ENCODE measurements around the gene P4HB.
A peak's percentile ranks its signal among the peaks of the same experiment; 100 is the strongest.

Gene P4HB

DNA sequence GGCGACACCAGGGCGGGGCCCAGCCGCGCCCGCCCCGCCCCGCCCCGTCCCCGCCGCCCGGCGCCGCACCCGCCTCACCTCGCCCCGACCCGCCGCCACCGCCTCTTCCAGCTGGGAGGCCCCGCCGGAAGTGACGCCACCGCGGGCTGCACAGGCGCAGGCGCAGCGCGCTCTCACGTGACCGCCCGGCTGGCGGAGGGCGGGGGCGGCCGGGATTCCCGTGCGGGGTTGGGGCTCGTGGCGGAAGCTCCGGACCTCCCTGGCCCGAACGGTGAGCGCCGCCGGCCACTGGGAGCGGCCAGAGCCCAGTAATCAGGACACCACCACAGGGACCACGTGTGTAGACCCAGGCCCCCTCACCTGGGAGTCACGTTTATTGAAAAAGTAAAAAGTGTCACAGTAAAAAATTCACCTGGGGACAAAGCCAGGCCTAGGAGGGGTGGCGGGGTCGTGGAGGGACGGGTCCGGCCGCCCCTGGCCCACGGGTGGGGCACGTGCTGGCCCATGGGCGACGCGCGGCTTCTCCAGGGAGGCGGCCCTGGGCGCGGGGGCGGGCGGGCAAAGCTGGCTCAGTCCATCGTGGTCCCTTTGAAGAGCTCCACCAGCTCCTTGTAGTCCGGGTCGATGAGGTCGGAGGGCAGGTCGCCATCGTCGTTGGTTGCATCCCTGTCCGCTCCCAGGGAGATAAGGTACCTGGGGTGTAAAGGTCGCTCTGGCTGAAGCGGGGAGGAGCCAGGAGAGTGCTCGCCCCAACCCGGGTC is 27.0 kb downstream of the P4HB start, which contains the start of gene MCRIP1:
TSS of gene MCRIP1 (minus strand) at position 132 of the 761 bp plus-strand sequence. CDS start 8,785 bp downstream, outside the sequence.
- DNase-seq = peak in 57 of 58 donors; percentile 13 to 93 (median 83)

GRCh38 chr17:81832608-81833159 is 27.7 kb downstream of the P4HB start:
- DNase-seq = peak in 9 of 58 donors; percentile 9 to 69 (median 30)

- DNase-seq = peak in 15 of 58 donors; percentile 6 to 26 (median 11)
These were observed 28.3 kb downstream of the P4HB start for GRCh38 chr17:81831957-81832607.

DNA sequence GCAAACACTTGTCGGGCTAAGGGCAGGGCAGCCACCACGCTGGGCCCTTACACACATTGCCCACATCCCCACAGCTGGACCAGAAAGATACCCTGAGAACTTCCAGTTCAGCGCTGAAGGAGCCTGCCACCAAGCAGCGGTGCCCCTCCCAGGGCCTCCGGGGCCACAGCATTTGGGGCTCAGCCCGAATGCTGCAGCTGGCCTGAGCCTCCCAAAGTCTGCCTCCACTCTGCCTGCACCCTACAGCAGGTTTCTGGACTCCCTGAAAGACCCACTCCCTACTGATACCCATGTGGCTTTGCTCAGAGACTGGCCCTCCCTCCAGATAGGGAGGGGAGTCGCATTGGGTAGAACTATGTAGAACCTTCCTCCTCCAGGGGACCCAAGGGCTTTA is 28.8 kb downstream of the P4HB start:
- DNase-seq = no peak

GRCh38 chr17:81829858-81830257 is 30.5 kb downstream of the P4HB start:
- no peak for DNase-seq

DNA sequence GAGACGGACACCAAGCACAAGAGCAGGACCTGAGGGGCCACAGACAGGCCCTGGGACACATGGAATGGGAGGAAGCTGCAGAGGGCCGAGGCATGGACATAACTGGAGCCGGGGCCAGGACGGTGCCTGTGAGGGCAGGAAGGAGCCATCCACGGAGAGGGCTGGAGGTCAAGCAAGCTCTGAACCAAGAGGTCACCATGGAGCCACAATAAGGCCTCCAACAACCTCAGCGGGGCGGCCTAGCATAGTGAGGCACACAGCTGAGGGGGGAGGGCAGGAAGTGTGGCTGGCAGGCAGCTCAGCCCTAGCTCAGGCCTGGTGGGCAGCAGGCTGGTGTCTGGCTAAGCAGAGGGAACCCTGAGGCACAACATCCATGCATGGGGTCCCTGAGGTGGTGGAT is 31.7 kb downstream of the P4HB start:
- DNase-seq = no peak

DNA sequence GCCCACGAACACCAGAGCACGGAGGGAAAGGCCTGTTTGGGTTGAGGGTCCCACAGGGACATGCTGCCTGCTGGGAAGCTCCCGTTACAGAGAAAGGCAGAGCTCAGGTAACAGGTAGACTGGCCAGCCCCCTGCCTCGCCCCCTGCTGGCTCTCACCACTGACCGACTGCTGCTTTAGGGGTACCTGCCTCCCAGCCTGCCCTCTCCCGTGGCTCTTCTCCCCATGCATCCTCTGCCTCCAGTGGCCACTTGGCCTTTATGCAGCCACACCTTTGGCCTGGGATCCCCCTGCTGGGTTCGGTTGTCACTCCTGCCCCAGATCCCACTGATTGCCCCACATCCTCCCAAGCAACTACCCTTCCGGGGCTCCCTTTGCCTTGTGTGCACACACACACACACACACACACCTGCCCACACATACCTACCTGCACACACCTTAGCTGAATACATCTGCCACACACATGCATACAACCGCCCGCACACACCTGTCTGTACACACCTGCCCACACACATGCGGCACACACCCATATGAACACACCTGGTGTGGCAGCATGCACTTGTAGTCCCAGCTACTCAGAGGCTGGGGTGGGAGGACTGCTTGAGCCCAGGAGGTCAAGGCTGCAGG is 34.4 kb downstream of the P4HB start:
- no peak for DNase-seq

GRCh38 chr17:81824595-81824994 is 35.7 kb downstream of the P4HB start:
- DNase-seq = no peak

- no peak for DNase-seq
These were observed 36.4 kb downstream of the P4HB start for GRCh38 chr17:81823820-81824550.

DNA sequence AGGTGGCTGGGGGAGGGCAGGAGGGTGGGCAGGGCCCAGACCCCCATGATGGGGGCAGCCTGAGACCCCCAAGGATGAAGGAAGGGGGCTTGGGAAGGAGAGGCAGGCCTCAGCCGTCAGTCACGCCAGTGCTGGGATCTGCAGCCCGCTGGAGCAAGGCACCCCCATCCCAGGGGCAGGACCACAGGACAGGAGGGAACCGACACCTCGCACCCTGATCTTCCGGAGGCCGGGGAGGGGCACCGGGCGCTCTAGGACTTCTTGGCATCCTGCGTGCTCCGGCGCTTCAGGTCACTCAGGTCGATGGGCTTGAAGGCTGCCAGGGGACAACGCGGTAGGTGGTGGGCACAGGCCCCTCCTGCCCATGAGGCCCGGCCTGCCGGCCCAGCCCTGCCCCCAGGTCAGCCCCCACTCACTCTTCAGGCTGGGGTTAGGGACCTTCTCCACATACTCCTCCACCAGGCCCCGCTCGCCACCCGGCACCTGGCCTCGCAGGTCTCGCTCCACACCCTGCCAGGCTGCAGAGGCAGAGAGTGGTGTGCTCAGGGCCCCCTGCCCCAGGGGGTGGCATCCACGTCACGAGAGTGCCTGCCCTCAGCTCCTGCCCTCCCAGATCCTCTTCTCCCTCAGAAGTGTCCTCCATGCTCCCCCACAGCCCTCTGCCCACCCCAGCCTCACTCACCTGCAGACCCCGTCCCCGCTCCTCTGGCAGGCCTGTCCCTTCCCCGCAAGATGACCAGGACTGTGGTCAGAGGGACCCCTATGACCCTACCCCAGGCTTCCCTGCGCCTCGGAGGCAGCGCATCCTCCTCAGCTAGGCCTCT is 37.1 kb downstream of the P4HB start:
- no peak for DNase-seq

- no peak for DNase-seq
These were observed 38.1 kb downstream of the P4HB start for GRCh38 chr17:81822312-81822637.

GRCh38 chr17:81821603-81822311 is 38.6 kb downstream of the P4HB start:
- DNase-seq = peak in 45 of 58 donors; percentile 2 to 83 (median 33)

- DNase-seq = no peak
These were observed 39.2 kb downstream of the P4HB start for GRCh38 chr17:81821147-81821546.

DNA sequence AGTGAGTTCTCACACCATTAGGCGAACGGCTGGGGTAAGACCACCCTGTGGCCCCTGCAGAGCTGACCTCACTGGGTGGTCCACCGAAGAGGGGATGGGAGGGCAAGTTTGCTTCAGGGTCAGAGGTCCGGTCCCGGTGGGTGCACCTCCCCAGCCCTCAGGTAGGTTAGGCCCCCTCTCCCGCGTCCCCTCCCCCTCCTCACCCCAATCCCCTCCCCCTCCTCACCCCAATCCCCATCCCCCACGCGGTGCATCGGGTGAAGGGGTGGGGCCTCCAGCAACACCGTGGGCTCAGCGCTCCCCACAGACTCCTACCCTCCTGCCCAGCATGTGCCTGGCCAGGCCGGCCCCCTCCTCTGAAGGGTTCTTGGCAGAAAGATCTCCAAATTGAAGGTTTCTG is 40.6 kb downstream of the P4HB start:
- DNase-seq = no peak

DNA sequence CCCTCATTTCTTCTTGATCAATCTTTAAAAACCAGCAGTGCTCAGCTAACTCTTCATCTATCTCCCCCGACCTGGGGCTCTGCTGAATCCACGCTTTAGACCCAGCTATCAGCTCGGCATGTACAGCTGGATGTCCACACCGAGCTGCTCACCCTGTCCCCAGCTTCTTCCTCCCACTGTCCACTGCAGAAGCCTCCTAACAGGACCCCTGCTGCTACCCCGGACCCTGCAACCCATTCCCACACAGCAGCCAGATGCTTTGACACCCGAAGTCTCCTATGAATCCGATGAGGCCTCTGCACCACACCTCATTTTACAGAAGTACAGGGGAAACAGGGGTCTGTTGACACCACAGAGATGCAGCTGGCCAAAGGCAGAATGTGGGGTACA is 42.6 kb downstream of the P4HB start:
- DNase-seq = no peak

DNA sequence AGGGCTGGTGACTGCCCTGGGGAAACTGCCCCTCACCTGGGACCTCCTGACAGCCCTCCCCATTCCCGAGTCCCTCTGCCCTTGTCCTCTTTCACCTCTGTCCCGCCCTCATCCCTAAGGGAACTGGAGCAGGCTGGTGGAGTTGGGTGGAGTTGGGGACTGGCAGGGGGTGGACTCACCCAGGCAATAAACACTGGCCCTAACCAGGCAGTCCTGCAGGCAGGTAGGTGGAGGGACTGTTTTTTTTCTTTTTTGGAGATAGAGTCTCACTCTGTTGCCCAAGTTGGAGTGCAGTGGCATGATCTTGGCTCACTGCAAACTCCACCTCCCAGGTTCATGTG is 44.7 kb downstream of the P4HB start:
- no peak for DNase-seq

- no peak for DNase-seq
These were observed 45.3 kb downstream of the P4HB start for GRCh38 chr17:81814748-81815645.

DNA sequence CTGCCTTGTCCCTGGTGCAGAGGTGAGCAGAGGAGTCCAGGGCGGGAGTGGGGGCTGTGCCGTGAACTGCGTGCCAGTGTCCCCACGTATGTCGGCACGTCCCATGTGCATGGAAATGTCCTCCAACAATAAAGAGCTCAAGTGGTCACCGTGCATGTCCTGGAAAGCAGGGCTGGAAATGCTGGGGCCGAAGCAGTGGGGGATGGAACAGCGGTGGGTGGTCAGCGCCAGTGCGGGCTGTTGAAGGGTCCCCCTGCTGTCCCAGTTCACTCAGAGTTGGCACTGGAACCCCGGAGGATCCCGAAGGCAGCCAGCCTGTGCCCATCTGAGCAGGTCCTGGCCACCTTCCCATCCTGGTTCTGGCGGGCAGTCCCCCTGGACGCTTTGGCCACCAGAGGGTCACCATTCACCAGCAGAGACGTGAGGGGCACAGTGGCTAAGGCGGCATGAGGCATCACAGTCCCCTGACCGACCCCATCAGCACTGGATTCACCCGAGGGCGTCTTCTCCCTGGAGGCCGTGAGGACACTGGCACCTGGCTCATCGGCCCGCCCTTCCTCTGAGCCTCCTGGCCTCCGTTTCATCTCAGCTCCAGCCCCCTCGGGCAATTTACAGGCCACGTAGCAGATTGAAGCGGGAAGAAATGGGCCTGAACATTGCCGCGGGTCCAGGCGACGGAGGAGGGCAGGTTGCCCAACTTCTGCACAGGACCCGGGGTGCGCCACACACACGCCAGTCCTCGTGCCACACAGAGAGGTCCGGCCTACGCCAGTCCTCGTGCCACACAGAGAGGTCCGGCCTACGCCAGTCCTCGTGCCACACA is 46.3 kb downstream of the P4HB start:
- DNase-seq = no peak

Data from anterior cingulate cortex (tissue), 58 donors.